Cardiac muscle cell (in vitro differentiated cells and primary cell): ENCODE measurements around the gene PPP4R2. TPM values are rescaled to one million over a fixed set of nuclear protein-coding genes. Genes with fewer than 3 reads are reported as not detected.
A peak's percentile ranks its signal among the peaks of the same experiment; 100 is the strongest.
"Not testable (repeated sequence)": the region's sequence is repeated elsewhere in the genome, so short reads cannot be mapped to it uniquely, and the experiment has no call there.

ENCODE experiments used
- DNase-seq, 2 donors: peaks; one replicate each; pipeline versions ENCODE4 v3.0.0 to v3.0.0-alpha.2; 2010 to 2017; ENCODE audit warnings: low read depth in 1 of 2, low spot score in 1 of 2
- H3K27ac ChIP-seq: fragments of 200-600 bp; sonication (generic); 2 replicates; pipeline ENCODE4 v1.5.1; 2016
- H3K27me3 ChIP-seq: fragments of 200-600 bp; sonication (generic); 2 replicates; pipeline ENCODE4 v1.6.0; 2016; ENCODE audit warnings: control low read depth
- H3K36me3 ChIP-seq: fragments of 200-600 bp; sonication (generic); 2 replicates; pipeline ENCODE4 v1.5.1; 2016; ENCODE audit warnings: control low read depth
- H3K4me1 ChIP-seq: fragments of 200-600 bp; sonication (generic); 2 replicates; pipeline ENCODE4 v1.8.1; 2017; ENCODE audit warnings: low read depth, mild to moderate bottlenecking, mixed run types
- H3K4me3 ChIP-seq: fragments of 200-600 bp; sonication (generic); 2 replicates; pipeline ENCODE4 v1.5.1; 2016; ENCODE audit warnings: mild to moderate bottlenecking
- H3K9me3 ChIP-seq: fragments of 200-600 bp; sonication (generic); 2 replicates; pipeline ENCODE4 v1.5.1; 2017; ENCODE audit warnings: low read depth, mild to moderate bottlenecking, control low read depth
- CTCF ChIP-seq: IDR thresholded peaks from 2 replicates; pipeline ENCODE4 v1.5.1; 2012; ENCODE audit warnings: low read depth, mild to moderate bottlenecking, low read length
- polyA plus RNA-seq: library from polyadenylated mRNA; unstranded; fragments of >200 nt; fragmentation: Nextera tagmentation; extraction: Ambion mirVana; gene quantifications from 2 replicates; pipeline ENCODE4 v1.2.1, GENCODE V29; 2016
- total RNA-seq: library from RNA; depleted of rRNA; stranded (reverse); fragments of >200 nt; gene quantifications from 2 replicates; pipeline ENCODE4 v1.2.3, GENCODE V29; 2016

PPP4R2 gene
- total and polyA plus RNA-seq, 2 experiments from 2014 or later = 44.8 to 49.1 TPM

DNA sequence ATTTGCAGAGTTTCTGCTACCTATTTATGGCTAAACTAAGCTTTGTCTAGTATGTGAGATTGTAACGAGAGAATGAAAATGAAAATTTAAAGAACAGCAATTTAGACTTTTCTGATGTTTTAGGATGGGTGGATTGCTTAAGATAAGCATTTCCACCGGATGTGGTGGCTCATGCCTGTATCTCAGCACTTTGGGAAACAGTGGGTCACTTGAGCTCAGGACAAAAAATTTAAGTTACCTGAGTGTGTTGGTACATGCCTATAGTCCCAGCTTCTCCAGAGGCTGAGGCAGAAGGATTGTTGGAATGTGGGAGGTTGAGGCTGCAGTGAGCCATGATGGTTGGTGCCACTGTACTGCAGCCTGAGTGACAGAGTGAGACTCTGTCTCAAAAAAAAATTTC, 3.3 kb downstream of the PPP4R2 start:
- H3K4me1 ChIP-seq = peaks cover 29% of the 10 kb centered on the region
- no peak overlapping the region for H3K27ac ChIP-seq
- no peak for TF ChIP-seq CTCF
- DNase-seq = no peak
- H3K9me3 ChIP-seq = no peaks in the 10 kb centered on the region
- peaks cover 13% of the 10 kb centered on the region for H3K36me3 ChIP-seq
- H3K27me3 ChIP-seq = no peaks in the 10 kb centered on the region
- H3K4me3 ChIP-seq = no peak overlapping the region

GRCh38 chr3:73003050-73003449, 6.4 kb downstream of the PPP4R2 start:
- H3K36me3 ChIP-seq = peaks cover 21% of the 10 kb centered on the region
- H3K9me3 ChIP-seq, H3K27ac ChIP-seq: not testable (repeated sequence)

GRCh38 chr3:73004316-73004715, 7.7 kb downstream of the PPP4R2 start:
- TF ChIP-seq CTCF = no peak
- no peak for DNase-seq
- H3K27me3 ChIP-seq = no peaks in the 10 kb centered on the region
- H3K4me3 ChIP-seq = no peak overlapping the region
- peaks cover 9% of the 10 kb centered on the region for H3K36me3 ChIP-seq
- peaks cover 30% of the 10 kb centered on the region for H3K4me1 ChIP-seq
- no peaks in the 10 kb centered on the region for H3K9me3 ChIP-seq
- H3K27ac ChIP-seq = no peak overlapping the region

More at GRCh38 chr3:73003050-73003449, 6.4 kb downstream of the PPP4R2 start:
- H3K4me3 ChIP-seq, H3K27me3 ChIP-seq, DNase-seq: not testable (repeated sequence)
- H3K4me1 ChIP-seq = peaks cover 31% of the 10 kb centered on the region

DNA sequence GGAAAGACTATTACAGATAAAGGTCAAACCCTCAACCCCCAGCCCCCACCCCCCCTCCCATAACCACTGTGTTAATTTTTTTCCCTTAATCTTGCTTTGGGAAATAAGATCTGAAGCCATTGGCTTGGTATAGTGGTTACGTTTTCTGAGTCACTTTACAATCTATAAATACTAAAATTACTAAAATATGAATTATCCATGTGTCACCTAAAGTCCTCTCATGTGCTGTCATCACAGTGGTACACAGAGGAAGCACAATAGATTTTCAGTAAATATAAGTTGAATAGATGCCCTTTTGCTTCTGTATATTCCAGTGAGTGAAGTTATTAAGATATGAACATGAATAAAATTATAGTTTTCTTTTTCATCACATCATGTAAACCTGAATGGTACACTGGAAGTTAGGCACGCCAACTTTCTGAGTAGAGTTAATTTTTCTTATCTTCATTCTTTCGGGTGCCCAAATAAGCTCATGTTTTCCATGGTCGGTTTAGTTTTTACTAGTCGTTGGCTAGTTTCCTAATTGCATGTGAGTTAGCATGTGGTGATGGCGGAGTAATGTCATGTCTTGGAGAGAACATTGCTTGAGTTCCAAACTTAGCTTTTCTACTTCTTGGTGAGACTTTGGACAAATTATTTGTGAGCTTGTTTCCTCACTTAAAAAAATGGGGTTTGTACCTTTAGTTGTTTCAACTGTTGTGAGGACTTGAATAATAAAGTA, 11.5 kb downstream of the PPP4R2 start:
- peak overlapping the region; percentile 35 for H3K27ac ChIP-seq
- peaks cover 17% of the 10 kb centered on the region for H3K4me1 ChIP-seq
- no peaks in the 10 kb centered on the region for H3K9me3 ChIP-seq
- TF ChIP-seq CTCF = no peak
- H3K27me3 ChIP-seq = no peaks in the 10 kb centered on the region
- H3K36me3 ChIP-seq = peaks cover 11% of the 10 kb centered on the region
- no peak overlapping the region for H3K4me3 ChIP-seq
- DNase-seq = peak in 1 of 2 donors; percentile 13

- H3K27me3 ChIP-seq = no peaks in the 10 kb centered on the region
- no peak for DNase-seq
Observed at GRCh38 chr3:73009008-73009407, 12.4 kb downstream of the PPP4R2 start.

More at GRCh38 chr3:73009008-73009407, 12.4 kb downstream of the PPP4R2 start:
- TF ChIP-seq CTCF = no peak
- Histone ChIP-seq H3K4me3 (no peak overlapping the region), H3K9me3 (no peaks in the 10 kb centered on the region), H3K4me1 (peaks cover 17% of the 10 kb centered on the region), H3K36me3 (peaks cover 11% of the 10 kb centered on the region), H3K27ac (peak overlapping the region; percentile 35)
